K562 (cell line): ENCODE measurements around the gene OTUD1. TPM values are rescaled to one million over a fixed set of nuclear protein-coding genes. Genes with fewer than 3 reads are reported as not detected.

ENCODE experiments used
- ATAC-seq: fragments of 200-7000 bp; cut with Tn5 transposase; 3 replicates; pipeline ENCODE4 v1.9.1; 2020; ENCODE audit warnings: moderate library complexity
- BruUV-seq: library from RNA; stranded (reverse); fragments of 400-500 nt; replicated peaks from 2 replicates; lab custom pipeline; 2021; lab: Mats Ljungman, UMichigan
- CTCF ChIA-PET: fragments of 300-600 bp; formaldehyde crosslinking; extraction: SDS; loops from one replicate; lab custom pipeline; 2021; ENCODE audit warnings: low intra/inter-chr PET ratio; lab: Yijun Ruan, JAX
- POLR2A ChIA-PET: fragments of 300-600, 350-650 bp; sonication (Branson Sonifier 250); formaldehyde crosslinking; extraction: SDS; loops from one replicate; lab custom pipeline; 2021; ENCODE audit warnings: antibody characterized with exemption, inconsistent platforms; lab: Yijun Ruan, JAX
- DNase-seq, 4 experiments: peaks; one replicate each; pipeline versions ENCODE4 v3.0.0 to v3.0.0-alpha.2; 2011 to 2018; ENCODE audit warnings: low spot score in 3 of 4, mixed read lengths in 3 of 4; ENCODE audit errors: extremely low read depth in 1 of 4
- FAIRE-seq: peaks from 2 replicates; lab custom pipeline; 2011; peaks lifted over from hg19 to GRCh38; lab: Jason Lieb, UNC
- H2AFZ ChIP-seq: 2 replicates; pipeline ENCODE4 v1.6.0; 2011; ENCODE audit warnings: low read depth, low read length, control low read depth, inconsistent platforms
- H3K27ac ChIP-seq: fragments of 200-600 bp; 3 replicates; pipeline ENCODE4 v1.8.0; 2011; ENCODE audit warnings: low read depth, mild to moderate bottlenecking, control low read depth, inconsistent platforms, low read length, moderate library complexity, mixed read lengths; ENCODE audit errors: extremely low read depth
- H3K27me3 ChIP-seq, 2 experiments: fragments of 300-600 bp in 1 of 2; 2 replicates in 1 of 2; 3 replicates in 1 of 2; pipeline versions ENCODE4 v1.6.0 to v1.8.0; 2011; ENCODE audit warnings: inconsistent platforms in 2 of 2, low read length in 2 of 2, mild to moderate bottlenecking in 1 of 2, mixed read lengths in 1 of 2, moderate library complexity in 1 of 2; ENCODE audit not compliant: control insufficient read depth in 2 of 2, insufficient read depth in 2 of 2
- H3K36me3 ChIP-seq: fragments of 300-600 bp; 3 replicates; pipeline ENCODE4 v1.8.0; 2011; ENCODE audit warnings: mild to moderate bottlenecking, low read length, inconsistent platforms; ENCODE audit not compliant: control insufficient read depth, insufficient read depth
- H3K4me1 ChIP-seq, 2 experiments: fragments of 200-600 bp in 1 of 2; replicated peaks in 1 of 2; 2 replicates in 1 of 2; 3 replicates in 1 of 2; pipeline versions ENCODE4 v1.5.1 to v1.8.0; 2011; ENCODE audit warnings: inconsistent platforms in 2 of 2, low read length in 2 of 2, mild to moderate bottlenecking in 1 of 2, mixed read lengths in 1 of 2, moderate library complexity in 1 of 2; ENCODE audit not compliant: control insufficient read depth in 2 of 2, insufficient read depth in 2 of 2
- H3K4me2 ChIP-seq: 2 replicates; pipeline ENCODE4 v1.6.1; 2011; ENCODE audit warnings: low read length, control low read depth, inconsistent platforms, mixed read lengths; ENCODE audit not compliant: insufficient read depth
- H3K4me3 ChIP-seq: fragments of 200-600 bp; sonication (generic), shearing (Covaris generic); 2 replicates; pipeline ENCODE4 v1.5.1; 2016; ENCODE audit warnings: control low read depth, inconsistent platforms
- H3K79me2 ChIP-seq: fragments of 200-600 bp; 3 replicates; pipeline ENCODE4 v1.8.0; 2011; ENCODE audit warnings: low read length, inconsistent platforms; ENCODE audit not compliant: control insufficient read depth, insufficient read depth
- H3K9ac ChIP-seq, 2 experiments: 2 replicates each; pipeline versions ENCODE4 v1.6.0 to v1.6.1; 2011; ENCODE audit warnings: low read depth in 2 of 2, low read length in 2 of 2, control low read depth in 1 of 2, inconsistent platforms in 1 of 2, mild to moderate bottlenecking in 1 of 2, mixed read lengths in 1 of 2; ENCODE audit not compliant: insufficient read depth in 1 of 2
- H3K9me1 ChIP-seq: one replicate; pipeline ENCODE4 v1.6.0; 2011; ENCODE audit warnings: inconsistent platforms, mild to moderate bottlenecking, low read length, moderate library complexity; ENCODE audit not compliant: control insufficient read depth, insufficient read depth
- H3K9me3 ChIP-seq: replicated peaks from 2 replicates; pipeline ENCODE4 v1.5.1; 2011; ENCODE audit warnings: low read depth, low read length, inconsistent platforms; ENCODE audit not compliant: control insufficient read depth, insufficient read depth
- H4K20me1 ChIP-seq: replicated peaks from 2 replicates; pipeline ENCODE4 v1.6.1; 2011; ENCODE audit warnings: low read length, inconsistent platforms, mixed read lengths; ENCODE audit not compliant: control insufficient read depth, insufficient read depth
- BRD9 ChIP-seq: fragments of 450-650 bp; IDR thresholded peaks from 2 replicates; pipeline ENCODE4 v1.6.1; 2018; ENCODE audit warnings: low read depth; ENCODE audit not compliant: partially characterized antibody
- OTX1 ChIP-seq: fragments of 450-650 bp; formaldehyde crosslinking; IDR thresholded peaks from 2 replicates; pipeline ENCODE4 v1.4.0; 2022; ENCODE audit warnings: mild to moderate bottlenecking
- PHTF2 ChIP-seq: fragments of 250-450 bp; sonication (Bioruptor Pico); IDR thresholded peaks from 2 replicates; pipeline ENCODE4 v1.5.0; 2021; ENCODE audit warnings: mild to moderate bottlenecking
- PTTG1 ChIP-seq: fragments of 450-650 bp; IDR thresholded peaks from 2 replicates; pipeline ENCODE4 v1.6.1; 2016; ENCODE audit warnings: low read depth, mild to moderate bottlenecking, missing genetic modification characterization, missing compliant biosample characterization
- SMARCE1 ChIP-seq: fragments of 450-650 bp; IDR thresholded peaks from 2 replicates; pipeline ENCODE4 v1.7.1; 2016; ENCODE audit warnings: mild to moderate bottlenecking
- SOX6 ChIP-seq: fragments of 450-650 bp; IDR thresholded peaks from 2 replicates; pipeline ENCODE4 v1.6.1; 2014; ENCODE audit warnings: mild to moderate bottlenecking
- ZNF316 ChIP-seq: fragments of 450-650 bp; IDR thresholded peaks from 2 replicates; pipeline ENCODE4 v1.6.1; 2016
- WGBS: fragments of 100-300 bp; shearing (Covaris generic); methylation state at CpG from one replicate; pipeline ENCODE4 v1.1.6; 2016; ENCODE audit warnings: low coverage, mixed read lengths; ENCODE audit not compliant: insufficient coverage; ENCODE audit errors: missing lambda C conversion rate; 5-methylcytosine and 5-hydroxymethylcytosine counted together
- in situ Hi-C: fragments of 300-500 bp; cut with MboI; formaldehyde crosslinking; loops from 4 replicates; pipeline ENCODE4 v1.15.0; 2018; ENCODE audit warnings: inconsistent platforms, mixed read lengths
- intact Hi-C: fragments of 100-400 bp; cut with micrococcal nuclease; formaldehyde crosslinking; loops from 2 replicates; pipeline ENCODE4 v1.14.2; 2022
- polyA plus RNA-seq, 8 experiments: library from polyadenylated mRNA; depleted of rRNA in 4 of 8; stranded (reverse) in 5 of 8; unstranded in 3 of 8; fragments of >200 nt; fragmentation: Nextera tagmentation in 2 of 8; fragmentation: Illumina TruSeq in 1 of 8; extraction: Ambion mirVana in 2 of 8; extraction: Trizol in 1 of 8; gene quantifications; 2 replicates each; pipeline versions ENCODE4 v1.2.1 to v1.2.3, GENCODE V29; 2011 to 2014; ENCODE audit warnings: inconsistent platforms in 1 of 8, missing spikeins in 1 of 8
- total RNA-seq, 7 experiments: library from RNA; depleted of rRNA in 6 of 7; stranded (reverse); fragments of >200 nt in 6 of 7; fragmentation: Illumina TruSeq in 2 of 7; extraction: Trizol in 2 of 7; gene quantifications; 2 replicates each; pipeline versions ENCODE4 v1.2.1 to v1.2.3, GENCODE V29; 2011 to 2021; ENCODE audit warnings: low replicate concordance in 1 of 7
- TF ChIP-seq, protein P1 (sequence below): fragments of 450-650 bp; formaldehyde crosslinking; IDR thresholded peaks from 2 replicates; pipeline ENCODE4 v1.4.0; 2020; ENCODE audit warnings: mild to moderate bottlenecking, mixed read lengths
- TF ChIP-seq, protein P2 (sequence below): fragments of 200-600 bp; sonication (generic); IDR thresholded peaks from one replicate; pipeline ENCODE4 v1.6.1; 2012; ENCODE audit warnings: mild to moderate bottlenecking, low read depth, low read length, inconsistent platforms
- TF ChIP-seq, protein P3 (sequence below): sonication (generic); formaldehyde crosslinking; IDR thresholded peaks from 2 replicates; pipeline ENCODE4 v1.5.0; 2020; ENCODE audit warnings: missing genetic modification reagents

Gene OTUD1
- total and polyA plus RNA-seq, 9 of the 15 experiments (the other 6 are each of a cell fraction or from before 2014, with no cell fraction given): 0.29 to 2.0 (median 0.49) TPM

GRCh38 chr10:23441251-23441650 lies 2.4 kb downstream of the OTUD1 start:
- H3K9me3 ChIP-seq: no peaks in the 10 kb centered on the region
- ATAC-seq (no peak), DNase-seq (no peak), FAIRE-seq (no peak)
- intact Hi-C loops (no loop called here), in situ Hi-C loops (no loop called here)
- H3K9me1 ChIP-seq: no peaks in the 10 kb centered on the region
- ChIA-PET POLR2A (interaction anchor here (0.6 to 0.8 kb wide), 2 partner anchors 8 to 112 kb away, joined by 4 read pairs; no protein-coding TSS in a partner anchor), CTCF (no interaction called here)
- H3K27ac ChIP-seq: no peak overlapping the region
- WGBS: 59% methylated on average over 3 of the region's 3 CpGs
- no TSS peak for BruUV-seq
- TF ChIP-seq BRD9: no peak
- TF ChIP-seq SMARCE1: no peak
- TF ChIP-seq, protein P1, sequence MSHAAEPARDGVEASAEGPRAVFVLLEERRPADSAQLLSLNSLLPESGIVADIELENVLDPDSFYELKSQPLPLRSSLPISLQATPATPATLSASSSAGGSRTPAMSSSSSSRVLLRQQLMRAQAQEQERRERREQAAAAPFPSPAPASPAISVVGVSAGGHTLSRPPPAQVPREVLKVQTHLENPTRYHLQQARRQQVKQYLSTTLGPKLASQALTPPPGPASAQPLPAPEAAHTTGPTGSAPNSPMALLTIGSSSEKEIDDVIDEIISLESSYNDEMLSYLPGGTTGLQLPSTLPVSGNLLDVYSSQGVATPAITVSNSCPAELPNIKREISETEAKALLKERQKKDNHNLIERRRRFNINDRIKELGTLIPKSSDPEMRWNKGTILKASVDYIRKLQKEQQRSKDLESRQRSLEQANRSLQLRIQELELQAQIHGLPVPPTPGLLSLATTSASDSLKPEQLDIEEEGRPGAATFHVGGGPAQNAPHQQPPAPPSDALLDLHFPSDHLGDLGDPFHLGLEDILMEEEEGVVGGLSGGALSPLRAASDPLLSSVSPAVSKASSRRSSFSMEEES (CRISPR knock-in tag): no peak
- no peak for TF ChIP-seq PHTF2 (CRISPR knock-in tag)
- TF ChIP-seq, protein P2, sequence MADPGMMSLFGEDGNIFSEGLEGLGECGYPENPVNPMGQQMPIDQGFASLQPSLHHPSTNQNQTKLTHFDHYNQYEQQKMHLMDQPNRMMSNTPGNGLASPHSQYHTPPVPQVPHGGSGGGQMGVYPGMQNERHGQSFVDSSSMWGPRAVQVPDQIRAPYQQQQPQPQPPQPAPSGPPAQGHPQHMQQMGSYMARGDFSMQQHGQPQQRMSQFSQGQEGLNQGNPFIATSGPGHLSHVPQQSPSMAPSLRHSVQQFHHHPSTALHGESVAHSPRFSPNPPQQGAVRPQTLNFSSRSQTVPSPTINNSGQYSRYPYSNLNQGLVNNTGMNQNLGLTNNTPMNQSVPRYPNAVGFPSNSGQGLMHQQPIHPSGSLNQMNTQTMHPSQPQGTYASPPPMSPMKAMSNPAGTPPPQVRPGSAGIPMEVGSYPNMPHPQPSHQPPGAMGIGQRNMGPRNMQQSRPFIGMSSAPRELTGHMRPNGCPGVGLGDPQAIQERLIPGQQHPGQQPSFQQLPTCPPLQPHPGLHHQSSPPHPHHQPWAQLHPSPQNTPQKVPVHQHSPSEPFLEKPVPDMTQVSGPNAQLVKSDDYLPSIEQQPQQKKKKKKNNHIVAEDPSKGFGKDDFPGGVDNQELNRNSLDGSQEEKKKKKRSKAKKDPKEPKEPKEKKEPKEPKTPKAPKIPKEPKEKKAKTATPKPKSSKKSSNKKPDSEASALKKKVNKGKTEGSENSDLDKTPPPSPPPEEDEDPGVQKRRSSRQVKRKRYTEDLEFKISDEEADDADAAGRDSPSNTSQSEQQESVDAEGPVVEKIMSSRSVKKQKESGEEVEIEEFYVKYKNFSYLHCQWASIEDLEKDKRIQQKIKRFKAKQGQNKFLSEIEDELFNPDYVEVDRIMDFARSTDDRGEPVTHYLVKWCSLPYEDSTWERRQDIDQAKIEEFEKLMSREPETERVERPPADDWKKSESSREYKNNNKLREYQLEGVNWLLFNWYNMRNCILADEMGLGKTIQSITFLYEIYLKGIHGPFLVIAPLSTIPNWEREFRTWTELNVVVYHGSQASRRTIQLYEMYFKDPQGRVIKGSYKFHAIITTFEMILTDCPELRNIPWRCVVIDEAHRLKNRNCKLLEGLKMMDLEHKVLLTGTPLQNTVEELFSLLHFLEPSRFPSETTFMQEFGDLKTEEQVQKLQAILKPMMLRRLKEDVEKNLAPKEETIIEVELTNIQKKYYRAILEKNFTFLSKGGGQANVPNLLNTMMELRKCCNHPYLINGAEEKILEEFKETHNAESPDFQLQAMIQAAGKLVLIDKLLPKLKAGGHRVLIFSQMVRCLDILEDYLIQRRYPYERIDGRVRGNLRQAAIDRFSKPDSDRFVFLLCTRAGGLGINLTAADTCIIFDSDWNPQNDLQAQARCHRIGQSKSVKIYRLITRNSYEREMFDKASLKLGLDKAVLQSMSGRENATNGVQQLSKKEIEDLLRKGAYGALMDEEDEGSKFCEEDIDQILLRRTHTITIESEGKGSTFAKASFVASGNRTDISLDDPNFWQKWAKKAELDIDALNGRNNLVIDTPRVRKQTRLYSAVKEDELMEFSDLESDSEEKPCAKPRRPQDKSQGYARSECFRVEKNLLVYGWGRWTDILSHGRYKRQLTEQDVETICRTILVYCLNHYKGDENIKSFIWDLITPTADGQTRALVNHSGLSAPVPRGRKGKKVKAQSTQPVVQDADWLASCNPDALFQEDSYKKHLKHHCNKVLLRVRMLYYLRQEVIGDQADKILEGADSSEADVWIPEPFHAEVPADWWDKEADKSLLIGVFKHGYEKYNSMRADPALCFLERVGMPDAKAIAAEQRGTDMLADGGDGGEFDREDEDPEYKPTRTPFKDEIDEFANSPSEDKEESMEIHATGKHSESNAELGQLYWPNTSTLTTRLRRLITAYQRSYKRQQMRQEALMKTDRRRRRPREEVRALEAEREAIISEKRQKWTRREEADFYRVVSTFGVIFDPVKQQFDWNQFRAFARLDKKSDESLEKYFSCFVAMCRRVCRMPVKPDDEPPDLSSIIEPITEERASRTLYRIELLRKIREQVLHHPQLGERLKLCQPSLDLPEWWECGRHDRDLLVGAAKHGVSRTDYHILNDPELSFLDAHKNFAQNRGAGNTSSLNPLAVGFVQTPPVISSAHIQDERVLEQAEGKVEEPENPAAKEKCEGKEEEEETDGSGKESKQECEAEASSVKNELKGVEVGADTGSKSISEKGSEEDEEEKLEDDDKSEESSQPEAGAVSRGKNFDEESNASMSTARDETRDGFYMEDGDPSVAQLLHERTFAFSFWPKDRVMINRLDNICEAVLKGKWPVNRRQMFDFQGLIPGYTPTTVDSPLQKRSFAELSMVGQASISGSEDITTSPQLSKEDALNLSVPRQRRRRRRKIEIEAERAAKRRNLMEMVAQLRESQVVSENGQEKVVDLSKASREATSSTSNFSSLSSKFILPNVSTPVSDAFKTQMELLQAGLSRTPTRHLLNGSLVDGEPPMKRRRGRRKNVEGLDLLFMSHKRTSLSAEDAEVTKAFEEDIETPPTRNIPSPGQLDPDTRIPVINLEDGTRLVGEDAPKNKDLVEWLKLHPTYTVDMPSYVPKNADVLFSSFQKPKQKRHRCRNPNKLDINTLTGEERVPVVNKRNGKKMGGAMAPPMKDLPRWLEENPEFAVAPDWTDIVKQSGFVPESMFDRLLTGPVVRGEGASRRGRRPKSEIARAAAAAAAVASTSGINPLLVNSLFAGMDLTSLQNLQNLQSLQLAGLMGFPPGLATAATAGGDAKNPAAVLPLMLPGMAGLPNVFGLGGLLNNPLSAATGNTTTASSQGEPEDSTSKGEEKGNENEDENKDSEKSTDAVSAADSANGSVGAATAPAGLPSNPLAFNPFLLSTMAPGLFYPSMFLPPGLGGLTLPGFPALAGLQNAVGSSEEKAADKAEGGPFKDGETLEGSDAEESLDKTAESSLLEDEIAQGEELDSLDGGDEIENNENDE: no peak
- no peak for TF ChIP-seq PTTG1 (tag)
- TF ChIP-seq SOX6: no peak
- TF ChIP-seq ZNF316: no peak
- TF ChIP-seq, protein P3, sequence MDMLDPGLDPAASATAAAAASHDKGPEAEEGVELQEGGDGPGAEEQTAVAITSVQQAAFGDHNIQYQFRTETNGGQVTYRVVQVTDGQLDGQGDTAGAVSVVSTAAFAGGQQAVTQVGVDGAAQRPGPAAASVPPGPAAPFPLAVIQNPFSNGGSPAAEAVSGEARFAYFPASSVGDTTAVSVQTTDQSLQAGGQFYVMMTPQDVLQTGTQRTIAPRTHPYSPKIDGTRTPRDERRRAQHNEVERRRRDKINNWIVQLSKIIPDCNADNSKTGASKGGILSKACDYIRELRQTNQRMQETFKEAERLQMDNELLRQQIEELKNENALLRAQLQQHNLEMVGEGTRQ (CRISPR knock-in tag): no peak
- no peak for TF ChIP-seq OTX1
- peaks cover 3% of the 10 kb centered on the region; the same call in 1 of the 3 replicates for H3K79me2 ChIP-seq
- H3K4me3 ChIP-seq: no peak overlapping the region
- no peak overlapping the region for H3K9ac ChIP-seq
- no peaks in the 10 kb centered on the region; the same call in 1 of the 2 replicates for H4K20me1 ChIP-seq
- no peaks in the 10 kb centered on the region; the same call in 2 of the 3 replicates for H3K36me3 ChIP-seq
- peaks cover 0 to 4% of the 10 kb centered on the region in 2 experiments; a peak in 1 of 5 replicates for H3K27me3 ChIP-seq
- no peak overlapping the region for H3K4me2 ChIP-seq
- no peak overlapping the region for H2AFZ ChIP-seq
- H3K4me1 ChIP-seq: peaks cover 0 to 26% of the 10 kb centered on the region in 2 experiments; a peak in 4 of 5 replicates
